Naive thymus-derived CD4-positive, alpha-beta T cell (primary cell): ENCODE results near the gene FAM98C. TPM values are rescaled to one million over a fixed set of nuclear protein-coding genes. Genes with fewer than 3 reads are reported as not detected.
"Not testable (repeated sequence)": the region's sequence is repeated elsewhere in the genome, so short reads cannot be mapped to it uniquely, and the experiment has no call there.

ENCODE experiments used
- ATAC-seq: fragments of 150-1000 bp; cut with Tn5 transposase; 2 replicates; pipeline ENCODE4 v1.10.0; 2021; ENCODE audit warnings: mild to moderate bottlenecking, moderate library complexity
- CTCF ChIA-PET: fragments of 350-600 bp; sonication (Branson Sonifier 250); formaldehyde crosslinking; loops from one replicate; lab custom pipeline; 2021; ENCODE audit warnings: antibody characterized with exemption; lab: Charles Lee
- POLR2A ChIA-PET: fragments of 350-600 bp; sonication (Branson Sonifier 250); formaldehyde crosslinking; loops from one replicate; lab custom pipeline; 2021; ENCODE audit warnings: antibody characterized with exemption, inconsistent platforms; lab: Charles Lee
- DNase-seq, 9 donors: peaks; one replicate each; pipeline versions ENCODE4 v3.0.0 to v3.0.0-alpha.2; 2020 to 2022; ENCODE audit warnings: mixed read lengths in 1 of 9
- H3K27ac ChIP-seq: one replicate; pipeline ENCODE4 v1.7.0; 2013; ENCODE audit warnings: mild to moderate bottlenecking, low read depth, low read length, moderate library complexity
- H3K27me3 ChIP-seq, 2 donors: one replicate each; pipeline ENCODE4 v1.7.0; 2013; ENCODE audit warnings: low read length in 2 of 2, mild to moderate bottlenecking in 2 of 2, moderate library complexity in 2 of 2; ENCODE audit not compliant: control insufficient read depth in 2 of 2, insufficient read depth in 2 of 2
- H3K36me3 ChIP-seq, 3 experiments: 1 replicate in 2 of 3; 2 replicates in 1 of 3; pipeline ENCODE4 v1.7.0; 2013; ENCODE audit warnings: low read length in 3 of 3, mild to moderate bottlenecking in 3 of 3, moderate library complexity in 1 of 3; ENCODE audit not compliant: insufficient read depth in 3 of 3, control insufficient read depth in 2 of 3
- H3K4me1 ChIP-seq, 2 donors: one replicate each; pipeline ENCODE4 v1.7.0; 2013; ENCODE audit warnings: low read length in 2 of 2, mild to moderate bottlenecking in 2 of 2, moderate library complexity in 1 of 2; ENCODE audit not compliant: control insufficient read depth in 2 of 2, insufficient read depth in 2 of 2
- H3K4me3 ChIP-seq: 2 replicates; pipeline ENCODE4 v1.7.0; 2013; ENCODE audit warnings: mild to moderate bottlenecking, low read length
- H3K9me3 ChIP-seq, 3 experiments: 1 replicate in 2 of 3; 2 replicates in 1 of 3; pipeline ENCODE4 v1.7.0; 2013; ENCODE audit warnings: low read length in 3 of 3; ENCODE audit not compliant: control insufficient read depth in 2 of 3
- H3K27ac Mint-ChIP-seq, 9 donors: one replicate each; pipeline ENCODE4 v1.8.0; 2020 to 2022; ENCODE audit warnings: mixed read lengths in 9 of 9, mild to moderate bottlenecking in 8 of 9, moderate library complexity in 5 of 9, inconsistent platforms in 2 of 9
- H3K27me3 Mint-ChIP-seq, 5 donors: one replicate each; pipeline ENCODE4 v1.8.0; 2021 to 2022; ENCODE audit warnings: mixed read lengths in 5 of 5, mild to moderate bottlenecking in 1 of 5
- H3K36me3 Mint-ChIP-seq, 5 donors: one replicate each; pipeline ENCODE4 v1.8.0; 2020 to 2022; ENCODE audit warnings: mixed read lengths in 5 of 5, mild to moderate bottlenecking in 3 of 5, inconsistent platforms in 1 of 5
- H3K4me1 Mint-ChIP-seq, 7 donors: one replicate each; pipeline ENCODE4 v1.8.0; 2020 to 2022; ENCODE audit warnings: mixed read lengths in 7 of 7, mild to moderate bottlenecking in 3 of 7, inconsistent platforms in 1 of 7
- H3K4me3 Mint-ChIP-seq, 10 donors: one replicate each; pipeline ENCODE4 v1.8.0; 2020 to 2022; ENCODE audit warnings: mild to moderate bottlenecking in 10 of 10, mixed read lengths in 10 of 10, moderate library complexity in 6 of 10, inconsistent platforms in 2 of 10
- H3K9me3 Mint-ChIP-seq, 11 donors: one replicate each; pipeline ENCODE4 v1.8.0; 2020 to 2022; ENCODE audit warnings: mixed read lengths in 11 of 11, mild to moderate bottlenecking in 4 of 11, inconsistent platforms in 1 of 11, moderate library complexity in 1 of 11
- intact Hi-C, 2 donors: fragments of 100-400 bp; cut with micrococcal nuclease; formaldehyde crosslinking; loops; one replicate each; pipeline ENCODE4 v1.15.1; 2023
- polyA plus RNA-seq, 2 donors: library from polyadenylated mRNA; unstranded; fragments of 300-500 nt; fragmentation: Illumina TruSeq; gene quantifications; one replicate each; pipeline ENCODE4 v1.2.3, GENCODE V29; 2021
- total RNA-seq, 6 experiments: library from RNA in 5 of 6; stranded (reverse) in 5 of 6; gene quantifications; 1 replicate in 5 of 6; 2 replicates in 1 of 6; pipeline ENCODE4 v1.2.3 and lab custom pipeline; 2021 to 2026

Gene FAM98C
- total and polyA plus RNA-seq, 7 experiments from 2014 or later, result 16.2 to 56.5 (median 35.9) TPM

DNA sequence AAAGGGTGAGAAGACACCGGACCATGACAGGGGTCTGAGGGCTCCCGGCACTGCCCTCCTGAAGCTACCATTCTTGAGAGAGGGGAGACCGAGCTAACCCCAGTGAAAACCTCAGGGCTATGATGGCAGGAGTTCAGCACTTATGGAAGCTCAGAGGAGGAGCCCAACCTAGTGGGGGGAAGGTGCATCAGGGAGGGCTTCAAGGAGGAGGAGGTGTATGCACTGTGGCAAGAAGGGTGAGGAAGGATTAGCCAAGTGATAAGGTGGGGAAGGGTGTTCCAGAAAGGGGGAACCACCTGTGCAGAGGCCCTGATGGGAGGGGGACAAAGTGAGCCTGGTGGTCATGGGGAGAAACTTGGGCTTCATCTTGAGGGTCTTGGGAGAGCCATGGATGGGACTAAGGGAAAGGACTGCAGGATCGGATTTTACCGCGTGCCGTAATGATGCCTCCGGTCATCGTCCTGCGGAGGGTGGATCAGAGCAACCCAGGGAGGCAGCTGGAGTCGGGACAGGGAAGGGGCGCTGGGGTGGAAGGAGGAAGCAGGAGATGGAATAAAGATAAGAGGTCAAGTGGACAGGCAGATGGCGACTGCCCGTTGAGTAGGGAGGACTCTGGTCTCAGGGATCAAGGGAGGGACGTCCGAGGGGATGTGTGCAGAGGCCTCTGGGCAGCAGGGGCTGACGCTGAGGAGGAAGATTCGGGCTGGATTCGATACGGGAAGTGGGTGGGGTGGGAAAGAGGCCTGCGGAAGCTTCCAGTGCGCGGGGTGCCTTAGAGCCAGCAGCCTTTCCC, 41.9 kb upstream of the FAM98C start:
- H3K9me3 ChIP-seq, result no peaks in the 10 kb centered on the region
- Mint-ChIP-seq H3K9me3 (no peaks in the 10 kb centered on the region), H3K4me3 (peak overlapping the region; percentile 62 to 94 (median 83)), H3K36me3 (no peaks in the 10 kb centered on the region), H3K4me1 (peaks cover 0 to 21% (median 17%) of the 10 kb centered on the region in 7 donors), H3K27ac (peak overlapping the region in 3 of 9 donors; percentile 56 to 71 (median 62)), H3K27me3 (peaks cover 0 to 41% (median 6%) of the 10 kb centered on the region in 5 donors)
- peak overlapping the region; percentile 55 for H3K4me3 ChIP-seq
- peak; percentile 5 for ATAC-seq
- DNase-seq, result no peak
- no peaks in the 10 kb centered on the region for H3K27me3 ChIP-seq
- peaks cover 0 to 6% of the 10 kb centered on the region in 2 donors for H3K4me1 ChIP-seq
- CTCF ChIA-PET, result interaction anchor here (1.2 kb wide), 1 partner anchor 459 kb away, joined by 3 read pairs; no protein-coding TSS in a partner anchor
- intact Hi-C loops, result no loop called here
- POLR2A ChIA-PET, result no interaction called here
- no peak overlapping the region for H3K27ac ChIP-seq
- no peaks in the 10 kb centered on the region for H3K36me3 ChIP-seq

DNA sequence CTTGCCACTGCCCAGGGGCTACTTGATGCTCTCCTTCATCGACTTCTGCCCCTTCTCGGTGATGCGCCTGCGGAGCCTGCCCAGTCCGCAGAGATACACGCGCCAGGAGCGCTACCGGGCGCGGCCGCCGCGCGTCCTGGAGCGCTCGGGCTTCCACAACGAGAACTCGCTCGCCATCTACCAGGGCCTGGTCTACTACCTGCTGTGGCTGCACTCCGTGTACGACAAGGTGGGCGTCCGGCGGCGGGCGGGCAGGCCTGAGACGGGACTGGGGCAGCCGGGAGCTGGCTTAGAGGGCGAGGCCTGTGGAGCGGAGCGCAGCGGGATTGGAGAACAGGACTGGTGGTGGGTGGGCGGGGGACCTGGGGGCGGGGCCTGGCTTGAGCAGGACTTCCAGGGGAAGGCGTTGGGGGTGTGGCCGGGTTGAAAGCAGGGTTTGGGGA, 41.2 kb upstream of the FAM98C start:
- Histone ChIP-seq H3K9me3 (no peaks in the 10 kb centered on the region), H3K4me3 (peak overlapping the region; percentile 55), H3K27ac (no peak overlapping the region), H3K36me3 (no peaks in the 10 kb centered on the region), H3K27me3 (no peaks in the 10 kb centered on the region), H3K4me1 (peaks cover 0 to 6% of the 10 kb centered on the region in 2 donors)
- Mint-ChIP-seq H3K9me3 (no peaks in the 10 kb centered on the region), H3K4me3 (peak overlapping the region; percentile 62 to 94 (median 83)), H3K27ac (no peak overlapping the region), H3K4me1 (peaks cover 0 to 21% (median 15%) of the 10 kb centered on the region in 7 donors), H3K36me3 (no peaks in the 10 kb centered on the region), H3K27me3 (peaks cover 0 to 38% (median 6%) of the 10 kb centered on the region in 5 donors)
- ChIA-PET CTCF (interaction anchor here (1.2 kb wide), 1 partner anchor 459 kb away, joined by 3 read pairs; no protein-coding TSS in a partner anchor), POLR2A (no interaction called here)
- ATAC-seq, result peak; percentile 83
- intact Hi-C loops, result loop anchor here (1.0 kb wide), 4 partner anchors 13 to 45 kb away; partner anchors contain the start of genes PSMD8 (in 2 of the 2), GGN (in 1 of the 2) and SPRED3 (in 1 of the 2)
- peak in 8 of 9 donors; percentile 17 to 80 (median 34) for DNase-seq

DNA sequence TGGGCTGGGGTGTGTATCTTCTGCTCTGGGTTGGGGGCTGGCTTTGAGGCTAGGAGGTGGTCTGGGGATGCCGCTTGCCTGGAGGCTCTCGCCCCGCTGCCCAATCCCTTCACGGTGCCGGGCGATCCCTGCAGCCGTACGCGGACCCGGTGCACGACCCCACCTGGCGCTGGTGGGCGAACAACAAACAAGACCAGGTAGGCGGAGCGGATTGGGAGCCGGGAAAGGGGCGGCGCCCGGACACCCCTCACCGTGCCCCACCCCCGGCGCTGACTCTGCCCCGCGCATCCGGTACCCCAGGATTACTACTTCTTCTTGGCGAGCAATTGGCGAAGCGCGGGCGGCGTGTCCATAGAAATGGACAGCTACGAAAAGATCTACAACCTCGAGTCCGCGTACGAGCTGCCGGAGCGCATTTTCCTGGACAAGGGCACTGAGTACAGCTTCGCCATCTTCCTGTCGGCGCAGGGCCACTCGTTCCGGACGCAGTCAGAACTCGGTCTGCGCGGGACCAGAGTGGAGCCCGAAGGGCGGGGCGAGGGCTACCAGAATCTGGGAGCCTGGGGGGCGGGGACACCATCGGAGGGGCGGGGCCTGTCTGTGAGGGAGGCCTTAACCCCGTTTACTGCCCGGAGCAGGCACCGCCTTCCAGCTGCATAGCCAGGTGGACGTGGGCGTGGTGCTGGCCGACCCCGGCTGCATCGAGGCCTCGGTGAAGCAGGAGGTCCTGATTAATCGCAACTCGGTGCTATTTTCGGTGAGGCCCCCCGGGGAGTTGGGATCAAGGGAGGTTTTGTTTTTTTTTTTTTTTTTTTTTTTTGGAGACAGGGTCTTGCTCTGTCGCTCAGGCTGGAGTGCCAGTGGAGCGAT, 40.6 kb upstream of the FAM98C start:
- H3K4me3 ChIP-seq, result peak overlapping the region; percentile 55
- Mint-ChIP-seq H3K4me3 (peak overlapping the region; percentile 62 to 94 (median 83)), H3K36me3 (no peaks in the 10 kb centered on the region), H3K4me1 (peaks cover 0 to 21% (median 15%) of the 10 kb centered on the region in 7 donors), H3K27ac (peak overlapping the region in 1 of 9 donors; percentile 83), H3K27me3 (peaks cover 0 to 38% (median 8%) of the 10 kb centered on the region in 5 donors), H3K9me3 (no peaks in the 10 kb centered on the region)
- no peaks in the 10 kb centered on the region for H3K36me3 ChIP-seq
- H3K27ac ChIP-seq, result no peak overlapping the region
- intact Hi-C loops, result loop anchor here (1.0 kb wide), 4 partner anchors 12 to 46 kb away; partner anchors contain the start of genes PSMD8 (in 2 of the 2), GGN (in 1 of the 2) and SPRED3 (in 1 of the 2)
- ChIA-PET CTCF (interaction anchor here (0.6 kb wide), 1 partner anchor 12 kb away, joined by 3 read pairs; the partner anchor contains the start of gene PSMD8), POLR2A (no interaction called here)
- peaks cover 0 to 6% of the 10 kb centered on the region in 2 donors for H3K4me1 ChIP-seq
- no peaks in the 10 kb centered on the region for H3K27me3 ChIP-seq
- ATAC-seq, result peak; percentile 70
- DNase-seq, result peak in 8 of 9 donors; percentile 20 to 87 (median 35)
- no peaks in the 10 kb centered on the region for H3K9me3 ChIP-seq

DNA sequence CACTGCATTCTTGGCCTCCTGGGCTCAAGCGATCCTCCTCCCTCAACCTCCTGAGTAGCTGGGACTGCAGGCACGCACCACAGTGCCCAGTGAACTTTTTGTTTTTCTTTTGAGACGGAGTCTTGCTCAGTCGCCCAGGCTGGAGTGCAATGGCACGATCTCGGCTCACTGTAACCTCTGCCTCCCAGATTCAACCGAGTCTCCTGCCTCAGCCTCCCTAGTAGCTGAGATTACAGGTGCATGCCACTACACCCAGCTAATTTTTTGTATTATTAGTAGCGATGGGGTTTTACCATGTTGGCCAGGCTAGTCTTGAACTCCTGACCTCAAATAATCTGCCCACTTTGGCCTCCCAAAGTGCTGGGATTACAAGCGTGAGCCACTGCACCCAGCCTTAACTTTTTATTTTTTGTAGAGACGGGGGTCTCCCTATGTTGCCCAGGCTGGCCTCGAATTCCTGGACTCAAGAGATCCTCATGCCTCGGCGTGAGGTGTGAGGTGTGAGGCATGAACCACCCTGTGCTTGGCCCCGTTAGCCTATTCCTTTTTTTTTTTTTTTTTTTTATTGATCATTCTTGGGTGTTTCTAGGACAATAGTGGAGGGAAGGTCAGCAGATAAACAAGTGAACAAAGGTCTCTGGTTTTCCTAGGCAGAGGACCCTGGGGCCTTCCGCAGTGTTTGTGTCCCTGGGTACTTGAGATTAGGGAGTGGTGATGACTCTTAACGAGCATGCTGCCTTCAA, 39.8 kb upstream of the FAM98C start:
- H3K9me3 Mint-ChIP-seq, POLR2A ChIA-PET, H3K9me3 ChIP-seq, H3K4me1 ChIP-seq, H3K36me3 Mint-ChIP-seq, DNase-seq, H3K27ac Mint-ChIP-seq, H3K27me3 ChIP-seq, H3K36me3 ChIP-seq, ATAC-seq, H3K27ac ChIP-seq: not testable (repeated sequence)
- Mint-ChIP-seq H3K4me1 (peaks cover 0 to 21% (median 15%) of the 10 kb centered on the region in 7 donors), H3K4me3 (peak overlapping the region in 8 of 10 donors; percentile 48 to 87 (median 68)), H3K27me3 (peaks cover 0 to 35% (median 9%) of the 10 kb centered on the region in 5 donors)
- intact Hi-C loops, result loop anchor here (1.0 kb wide), 4 partner anchors 11 to 47 kb away; partner anchors contain the start of genes PSMD8 (in 2 of the 2), GGN (in 1 of the 2) and SPRED3 (in 1 of the 2)
- CTCF ChIA-PET, result interaction anchor here (0.6 kb wide), 1 partner anchor 11 kb away, joined by 3 read pairs; the partner anchor contains the start of gene PSMD8
- peak overlapping the region; percentile 55 for H3K4me3 ChIP-seq

DNA sequence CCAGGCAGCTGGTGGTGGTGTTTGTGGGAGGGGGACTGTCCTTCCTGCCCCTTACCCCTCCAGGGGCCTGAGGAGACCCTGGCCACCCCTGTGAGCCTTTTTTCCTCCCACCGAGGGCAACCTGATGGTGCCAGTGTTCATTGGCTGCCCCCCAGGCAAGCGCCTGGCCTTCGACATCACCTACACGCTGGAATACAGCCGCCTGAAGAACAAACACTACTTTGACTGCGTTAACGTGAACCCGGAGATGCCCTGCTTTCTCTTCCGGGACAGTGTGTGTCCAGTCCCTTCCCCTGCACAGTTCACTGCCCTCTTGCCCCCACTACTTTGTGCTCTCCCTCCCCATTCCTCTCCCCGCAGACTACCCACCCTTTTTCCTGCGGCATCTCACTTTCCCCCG, 35.9 kb upstream of the FAM98C start:
- no peaks in the 10 kb centered on the region for H3K9me3 Mint-ChIP-seq
- H3K4me3 Mint-ChIP-seq, result peak overlapping the region in 1 of 10 donors; percentile 29
- Histone ChIP-seq H3K27me3 (peaks cover 0 to 4% of the 10 kb centered on the region in 2 donors), H3K4me3 (no peak overlapping the region), H3K36me3 (no peaks in the 10 kb centered on the region), H3K9me3 (no peaks in the 10 kb centered on the region), H3K4me1 (peaks cover 0 to 6% of the 10 kb centered on the region in 2 donors), H3K27ac (no peak overlapping the region)
- ATAC-seq, result no peak
- H3K36me3 Mint-ChIP-seq, result peaks cover 0 to 3% (median 0%) of the 10 kb centered on the region in 5 donors
- H3K4me1 Mint-ChIP-seq, result peaks cover 0 to 9% (median 0%) of the 10 kb centered on the region in 7 donors
- ChIA-PET POLR2A (no interaction called here), CTCF (no interaction called here)
- peak overlapping the region in 1 of 9 donors; percentile 46 for H3K27ac Mint-ChIP-seq
- no peak for DNase-seq
- intact Hi-C loops, result no loop called here
- H3K27me3 Mint-ChIP-seq, result peaks cover 0 to 16% (median 5%) of the 10 kb centered on the region in 5 donors
